Measurements from ENCODE around the gene SERPINA6. TPM values are rescaled to one million over a fixed set of nuclear protein-coding genes. Genes with fewer than 3 reads are reported as not detected.
"Not testable (repeated sequence)": the region's sequence is repeated elsewhere in the genome, so short reads cannot be mapped to it uniquely, and the experiment has no call there.

The SERPINA6 gene
- total RNA-seq, 1 donor from 2014 or later: not detected

DNA sequence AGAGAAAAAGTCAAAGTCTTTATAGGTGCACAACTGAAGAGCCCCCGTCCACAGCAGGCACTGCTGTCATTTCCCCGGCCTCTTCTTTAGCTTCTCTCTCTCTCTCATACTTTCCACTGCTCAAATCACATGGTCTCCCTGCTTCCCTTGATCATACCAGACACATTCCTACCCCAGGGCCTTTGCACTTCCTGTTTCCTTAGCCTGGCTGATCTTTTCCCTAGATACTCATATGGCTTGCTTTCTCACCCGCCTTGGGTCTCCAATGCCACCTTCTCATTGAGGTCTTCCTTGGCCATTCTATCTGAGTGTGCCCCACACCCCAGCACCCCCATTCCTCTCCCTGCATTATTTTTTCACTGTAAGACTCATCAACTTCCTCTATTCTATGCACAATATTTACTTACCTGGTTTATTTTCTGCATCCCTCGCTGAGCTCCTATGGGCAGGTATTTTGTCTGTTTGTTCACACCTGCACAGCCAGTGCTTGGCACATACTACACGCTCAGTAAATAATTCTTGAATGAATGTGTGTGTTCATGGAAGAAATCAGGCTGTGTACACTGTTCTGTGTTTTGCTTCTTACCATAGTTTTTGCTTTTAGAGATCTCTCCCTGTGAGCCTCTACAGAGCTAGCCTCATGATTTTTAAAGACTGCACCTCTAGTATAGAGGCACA, 33.4 kb upstream of the SERPINA6 start:
- Histone ChIP-seq H3K4me3 (ENCODE audit: low read depth, low read length) (no peak overlapping the region), H3K27me3 (ENCODE audit: control insufficient read depth, insufficient read depth, low read length) (no peaks in the 10 kb centered on the region), H3K36me3 (ENCODE audit: control insufficient read depth, insufficient read depth, low read length) (no peaks in the 10 kb centered on the region)
- DNase-seq (ENCODE audit: low read depth): no peak
- no peak for TF ChIP-seq CTCF (IDR thresholded peaks at IDR 0.05; ENCODE audit: insufficient read depth, low read length, poor library complexity, severe bottlenecking)

DNA sequence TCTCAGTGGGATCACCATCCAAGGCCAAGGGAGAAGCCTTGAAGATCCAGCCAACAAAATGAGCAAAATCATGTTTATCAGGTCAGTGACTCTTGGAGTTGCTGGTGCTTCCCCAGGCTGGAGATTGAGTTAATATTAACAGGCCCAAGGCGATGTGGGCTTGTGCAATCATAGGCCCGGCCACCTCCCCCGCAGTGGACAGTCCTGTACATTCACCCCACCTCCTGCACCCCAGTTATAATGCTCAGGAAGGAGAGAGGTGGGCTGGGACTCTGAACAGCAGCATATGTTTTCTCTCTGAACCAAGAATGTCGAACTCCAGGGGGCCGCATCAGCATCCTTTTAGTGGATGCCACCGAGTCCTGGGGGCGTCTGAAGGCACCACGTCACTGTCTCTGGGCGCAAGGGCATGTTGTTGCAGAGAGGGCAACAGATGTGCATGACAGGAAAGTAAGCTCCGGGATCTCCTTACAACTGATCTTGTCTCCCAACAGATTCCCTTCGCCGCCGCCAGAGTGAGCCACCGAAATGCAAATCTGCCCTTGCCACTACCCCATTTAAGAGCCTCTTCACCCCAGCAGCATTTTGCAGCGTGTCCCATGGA, 32.2 kb upstream of the SERPINA6 start:
- no peak overlapping the region for H3K4me3 ChIP-seq (ENCODE audit: low read depth, low read length)
- TF ChIP-seq CTCF (IDR thresholded peaks at IDR 0.05; ENCODE audit: insufficient read depth, low read length, poor library complexity, severe bottlenecking): peak; percentile 62
- peak; percentile 53 for DNase-seq (ENCODE audit: low read depth)
- no peaks in the 10 kb centered on the region for H3K27me3 ChIP-seq (ENCODE audit: control insufficient read depth, insufficient read depth, low read length)
- H3K36me3 ChIP-seq (ENCODE audit: control insufficient read depth, insufficient read depth, low read length): no peaks in the 10 kb centered on the region

- TF ChIP-seq CTCF (IDR thresholded peaks at IDR 0.05; ENCODE audit: insufficient read depth, low read length, poor library complexity, severe bottlenecking): no peak
These were observed 31.6 kb upstream of the SERPINA6 start for GRCh38 chr14:94354638-94355185.

DNA sequence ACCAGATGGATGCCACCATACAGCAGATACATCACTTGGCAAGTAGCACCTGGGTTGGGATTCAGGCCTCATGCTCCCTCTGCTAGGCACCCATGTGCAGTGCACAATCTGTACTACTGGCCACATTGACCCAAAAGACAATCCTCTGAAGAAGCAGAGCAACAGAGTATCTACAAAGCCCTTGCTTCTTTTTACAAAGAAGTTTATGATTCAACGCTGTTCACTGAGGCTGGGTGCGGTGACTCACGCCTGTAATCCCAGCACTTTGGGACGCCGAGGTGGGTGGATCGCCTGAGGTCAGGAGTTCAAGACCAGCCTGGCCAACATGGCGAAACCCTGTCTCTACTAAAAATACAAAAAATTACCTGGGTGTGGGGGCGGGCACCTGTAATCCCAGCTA, 31.1 kb upstream of the SERPINA6 start:
- DNase-seq (ENCODE audit: low read depth); H3K36me3 ChIP-seq (ENCODE audit: control insufficient read depth, insufficient read depth, low read length); H3K4me3 ChIP-seq (ENCODE audit: low read depth, low read length); H3K27me3 ChIP-seq (ENCODE audit: control insufficient read depth, insufficient read depth, low read length): not testable (repeated sequence)

More at GRCh38 chr14:94354638-94355185, 31.6 kb upstream of the SERPINA6 start:
- no peak overlapping the region for H3K4me3 ChIP-seq (ENCODE audit: low read depth, low read length)
- no peak for DNase-seq (ENCODE audit: low read depth)
- no peaks in the 10 kb centered on the region for H3K27me3 ChIP-seq (ENCODE audit: control insufficient read depth, insufficient read depth, low read length)
- no peaks in the 10 kb centered on the region for H3K36me3 ChIP-seq (ENCODE audit: control insufficient read depth, insufficient read depth, low read length)

DNA sequence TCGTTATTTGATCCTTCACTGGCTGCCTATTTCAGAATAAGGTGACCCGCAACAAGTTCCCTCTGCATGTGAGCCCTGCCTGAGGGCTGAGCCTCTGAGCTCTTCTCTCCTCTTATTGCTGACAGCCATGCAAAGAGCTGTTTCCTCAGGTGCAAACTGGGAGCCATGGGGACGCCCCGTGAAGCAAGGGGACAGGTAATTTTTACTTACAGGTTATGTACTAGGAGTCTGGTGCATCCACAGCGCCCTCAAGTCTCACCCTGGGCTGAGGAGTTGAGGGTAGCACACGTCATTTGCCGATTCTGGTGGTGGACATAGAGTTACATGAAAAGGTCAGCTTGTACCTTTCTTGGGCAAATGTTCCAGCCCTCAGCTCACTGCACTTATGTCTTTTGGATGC, 26.1 kb upstream of the SERPINA6 start:
- no peaks in the 10 kb centered on the region for H3K36me3 ChIP-seq (ENCODE audit: control insufficient read depth, insufficient read depth, low read length)
- TF ChIP-seq CTCF (IDR thresholded peaks at IDR 0.05; ENCODE audit: insufficient read depth, low read length, poor library complexity, severe bottlenecking): no peak

DNA sequence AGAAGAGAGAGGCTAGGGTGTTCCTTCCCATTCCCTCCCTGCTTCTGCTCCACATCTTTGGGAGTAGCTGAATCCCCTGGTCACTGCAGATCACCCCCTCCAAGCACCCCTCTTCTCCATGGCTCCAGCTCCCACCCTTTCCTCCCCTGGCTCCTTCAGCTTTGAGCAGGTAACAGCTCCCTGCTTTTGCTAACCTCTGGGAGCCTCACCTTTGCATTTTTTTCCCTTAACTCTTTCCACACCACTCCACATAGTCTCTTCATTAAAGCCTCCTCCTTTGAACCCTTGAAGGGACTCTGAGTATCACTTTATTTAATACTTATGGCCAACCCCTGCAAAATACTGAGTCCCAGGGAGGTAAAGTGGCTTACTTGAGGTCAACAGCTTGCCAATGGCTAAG, 25.7 kb upstream of the SERPINA6 start:
- no peak for TF ChIP-seq CTCF (IDR thresholded peaks at IDR 0.05; ENCODE audit: insufficient read depth, low read length, poor library complexity, severe bottlenecking)

More for the DNA sequence above, 26.1 kb upstream of the SERPINA6 start:
- no peak overlapping the region for H3K4me3 ChIP-seq (ENCODE audit: low read depth, low read length)
- no peaks in the 10 kb centered on the region for H3K27me3 ChIP-seq (ENCODE audit: control insufficient read depth, insufficient read depth, low read length)
- no peak for DNase-seq (ENCODE audit: low read depth)

More for the DNA sequence above, 25.7 kb upstream of the SERPINA6 start:
- Histone ChIP-seq H3K27me3 (ENCODE audit: control insufficient read depth, insufficient read depth, low read length) (no peaks in the 10 kb centered on the region), H3K36me3 (ENCODE audit: control insufficient read depth, insufficient read depth, low read length) (no peaks in the 10 kb centered on the region), H3K4me3 (ENCODE audit: low read depth, low read length) (no peak overlapping the region)
- no peak for DNase-seq (ENCODE audit: low read depth)

All from kidney epithelial cell (primary cell).